Inferior parietal cortex (tissue), 1 donor: Measurements from ENCODE around the gene GTF2IRD1.
A peak's percentile ranks its signal among the peaks of the same experiment; 100 is the strongest.
"Not testable (repeated sequence)": the region's sequence is repeated elsewhere in the genome, so short reads cannot be mapped to it uniquely, and the experiment has no call there.

Source experiments
- DNase-seq: peaks from one replicate; pipeline ENCODE4 v3.0.0-alpha.2; 2016; ENCODE audit errors: extremely low spot score

GTF2IRD1 gene

GRCh38 chr7:74429153-74429747, 24.5 kb upstream of the GTF2IRD1 start:
- DNase-seq: no peak

DNA sequence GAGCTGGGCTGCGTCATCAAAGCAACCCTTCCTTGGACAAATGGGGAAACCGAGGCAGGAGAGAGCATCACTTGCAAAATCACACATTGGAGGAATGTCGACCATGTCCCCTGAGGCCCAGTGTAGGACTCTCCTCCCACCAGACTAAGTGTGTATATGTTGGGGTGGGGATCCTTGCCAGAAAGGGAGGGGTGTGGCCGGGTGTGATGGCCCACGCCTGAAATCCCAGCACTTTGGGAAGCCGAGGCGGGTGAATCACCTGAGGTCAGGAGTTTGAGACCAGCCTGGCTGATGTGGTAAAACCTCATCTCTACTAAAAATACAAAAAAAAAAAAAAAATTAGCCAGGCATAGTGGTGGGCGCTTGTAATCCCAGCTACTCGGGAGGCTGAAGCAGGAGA, 23.3 kb upstream of the GTF2IRD1 start:
- not testable (repeated sequence) for DNase-seq

- no peak for DNase-seq
Observed at GRCh38 chr7:74430961-74431466, 22.7 kb upstream of the GTF2IRD1 start.

- DNase-seq: not testable (repeated sequence)
Observed at GRCh38 chr7:74437291-74437571, 16.5 kb upstream of the GTF2IRD1 start.

GRCh38 chr7:74438327-74438726, 15.4 kb upstream of the GTF2IRD1 start:
- DNase-seq: no peak

DNA sequence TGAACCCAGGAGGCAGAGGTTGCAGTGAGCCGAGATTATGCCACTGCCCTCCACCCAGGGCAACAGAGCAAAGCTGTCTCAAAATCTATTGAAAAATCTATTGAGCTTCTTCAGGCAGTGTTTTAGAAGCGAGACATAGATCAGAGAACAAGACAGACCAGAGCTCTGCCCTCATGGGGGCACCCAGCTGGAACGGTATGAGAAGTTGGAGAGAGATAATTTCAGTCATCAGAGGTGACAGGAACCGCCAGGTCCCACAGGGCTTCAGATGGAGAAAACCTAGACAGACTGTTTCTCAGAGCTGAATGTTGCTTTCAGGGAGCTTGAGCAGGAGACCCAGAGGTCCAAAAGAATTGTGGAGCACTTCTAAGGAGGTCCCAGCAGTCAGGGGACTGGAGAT, 14.2 kb upstream of the GTF2IRD1 start:
- no peak for DNase-seq

- DNase-seq: not testable (repeated sequence)
Observed at GRCh38 chr7:74440143-74440542, 13.6 kb upstream of the GTF2IRD1 start.

- no peak for DNase-seq
Observed at GRCh38 chr7:74441801-74442200, 11.9 kb upstream of the GTF2IRD1 start.

GRCh38 chr7:74443543-74444247, 10.0 kb upstream of the GTF2IRD1 start:
- DNase-seq: no peak

DNA sequence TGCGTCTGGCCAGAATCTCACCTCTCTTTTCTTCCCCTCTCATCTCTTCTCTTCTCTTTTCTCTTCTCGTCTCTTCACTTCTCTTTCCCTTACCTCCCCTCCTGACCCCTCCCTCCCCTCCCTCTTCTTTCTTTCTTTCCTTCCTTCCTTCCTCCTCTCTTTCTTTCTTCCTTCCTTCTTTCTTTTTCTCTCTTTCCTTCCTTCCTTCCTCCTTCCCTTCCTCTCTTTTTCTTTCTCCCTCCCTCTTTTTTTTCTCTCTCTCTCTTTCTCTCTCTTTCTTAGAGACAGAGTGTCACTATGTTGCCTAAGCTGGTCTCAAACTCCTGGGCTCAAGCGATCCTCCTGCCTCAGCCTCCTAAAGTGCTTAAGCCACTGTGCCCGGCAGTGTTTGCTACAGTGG, 4.6 kb upstream of the GTF2IRD1 start:
- DNase-seq: no peak

GRCh38 chr7:74449809-74450397, 3.8 kb upstream of the GTF2IRD1 start:
- peak; percentile 74 for DNase-seq

DNA sequence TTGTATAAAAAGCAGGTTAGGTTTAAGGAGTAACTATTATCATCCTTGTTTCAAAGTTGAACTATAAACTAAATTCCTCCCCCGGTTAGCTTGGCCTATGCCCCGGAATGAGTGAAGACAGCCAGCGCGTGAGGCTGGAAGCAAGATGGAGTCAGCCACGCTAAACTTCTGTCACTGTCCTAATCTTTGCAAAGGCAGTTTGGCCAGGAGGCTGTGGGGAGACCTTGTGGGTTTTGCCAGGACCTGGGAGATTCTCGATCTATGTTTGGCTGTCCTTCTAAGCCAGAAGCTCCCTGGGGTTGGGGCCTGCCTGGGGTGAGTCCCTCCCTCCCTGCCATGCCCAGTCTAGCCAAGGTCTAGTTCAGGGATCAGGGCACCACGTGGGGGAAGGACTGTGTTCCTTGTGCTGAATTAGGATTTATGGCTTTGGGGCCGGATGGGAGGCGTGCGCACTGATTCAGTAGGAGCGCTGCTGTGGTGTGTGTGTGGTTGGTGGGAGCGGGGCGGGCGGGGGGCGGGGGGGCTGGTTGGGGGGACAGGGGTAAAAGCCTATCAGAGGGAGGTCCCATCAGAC, 871 bp upstream of the GTF2IRD1 start:
- DNase-seq: no peak

DNA sequence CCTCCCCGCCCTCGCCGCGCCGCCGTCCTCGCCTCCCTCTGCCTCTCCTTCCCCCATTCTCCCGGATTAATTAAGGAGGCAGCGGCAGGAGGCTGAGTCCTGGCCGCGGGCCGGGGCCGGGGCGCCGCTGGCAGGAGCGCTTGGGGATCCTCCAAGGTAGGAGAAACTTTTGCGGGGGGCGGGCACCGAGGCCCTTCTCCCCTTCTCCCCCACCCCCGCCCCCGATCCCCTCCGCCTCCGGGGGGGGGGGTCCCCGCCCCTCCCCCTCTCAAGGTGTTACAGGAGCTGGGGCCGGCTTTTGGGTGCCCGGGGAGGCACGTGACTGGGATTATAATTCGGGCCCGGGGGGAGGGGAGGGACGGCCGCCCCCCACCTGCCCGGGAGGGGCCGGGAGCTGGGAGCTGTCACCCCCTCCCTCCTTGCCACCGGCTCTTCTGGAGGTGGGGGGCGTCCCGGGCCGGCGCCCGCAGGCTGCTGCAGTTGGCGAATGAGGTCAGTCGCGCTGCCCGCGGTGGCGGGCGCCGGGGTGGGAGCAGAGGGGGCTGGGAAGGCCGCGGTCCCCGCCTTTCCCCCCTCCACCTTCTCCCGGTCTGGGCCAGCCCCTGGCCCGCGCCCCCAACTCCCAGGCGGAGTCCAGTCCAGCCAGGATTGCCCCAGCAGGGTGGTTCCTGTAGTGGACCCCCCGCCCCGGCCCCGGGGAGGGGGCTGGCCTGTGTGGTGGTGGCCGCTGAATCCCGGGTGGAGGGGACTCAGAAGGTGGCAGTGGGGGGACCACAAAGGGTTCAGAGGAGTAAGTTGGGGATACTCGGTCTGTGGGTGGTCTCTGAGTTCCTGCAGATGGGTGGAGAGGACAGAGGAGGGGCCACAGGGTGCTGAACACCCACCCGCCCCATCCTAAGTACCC, 567 bp downstream of the GTF2IRD1 start:
- no peak for DNase-seq

DNA sequence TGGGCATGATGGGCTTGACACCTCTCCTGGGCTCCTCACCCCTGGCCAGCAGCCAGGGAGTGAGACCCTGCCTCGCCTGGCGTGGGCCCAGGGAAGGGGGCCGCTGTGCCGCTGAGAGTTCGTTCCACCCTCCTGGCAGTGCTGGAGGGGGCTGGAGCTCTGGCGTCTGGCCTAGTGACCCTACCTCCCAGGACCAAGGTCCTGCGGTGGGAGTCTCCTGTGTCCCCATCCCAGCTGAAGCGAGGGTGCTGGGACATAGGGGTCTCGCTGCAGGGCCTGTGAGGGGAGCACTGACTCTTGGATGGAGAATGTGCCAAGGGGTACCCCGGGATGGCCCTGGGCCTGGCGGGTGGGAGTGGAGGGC, 1.2 kb downstream of the GTF2IRD1 start:
- no peak for DNase-seq

- no peak for DNase-seq
Observed at GRCh38 chr7:74455291-74455804, 1.6 kb downstream of the GTF2IRD1 start.

DNA sequence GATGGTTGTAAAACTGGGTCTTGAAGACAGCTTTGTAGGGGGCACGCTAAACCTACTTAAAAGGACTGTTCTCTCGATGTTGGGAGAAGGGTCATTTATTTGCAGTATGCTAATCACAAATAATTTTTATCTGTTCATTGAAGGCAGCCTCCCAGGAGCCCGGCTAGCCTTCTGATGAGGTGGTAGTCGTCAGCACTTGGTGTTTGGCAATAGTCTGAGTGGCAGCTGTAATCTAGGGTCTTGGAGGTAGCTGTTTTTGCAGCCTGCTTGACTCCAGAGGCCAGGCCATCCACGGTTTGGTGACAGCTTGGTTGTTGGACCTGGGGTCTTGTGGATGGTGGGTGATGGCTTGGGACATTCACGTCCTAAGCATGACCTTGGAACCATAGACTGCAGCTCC, 2.2 kb downstream of the GTF2IRD1 start:
- no peak for DNase-seq

DNA sequence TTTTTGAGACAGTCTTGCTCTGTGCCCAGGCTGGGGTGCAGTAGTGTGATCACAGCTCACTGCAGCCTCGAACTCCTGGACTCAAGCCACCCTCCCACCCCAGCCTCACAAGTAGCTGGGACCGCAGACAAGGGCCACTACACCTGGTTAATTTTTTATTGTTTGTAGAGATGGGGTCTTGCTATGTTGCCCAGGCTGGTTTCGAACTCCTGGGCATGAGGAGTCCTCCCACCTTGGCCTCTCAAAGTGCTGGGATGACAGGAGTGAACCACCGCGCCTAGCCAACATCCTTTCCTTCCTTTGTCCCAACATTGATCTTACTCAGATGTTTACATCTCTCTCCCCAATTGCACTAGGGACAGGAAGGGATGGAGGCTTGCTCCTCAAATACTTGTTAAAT, 3.3 kb downstream of the GTF2IRD1 start:
- DNase-seq: no peak

GRCh38 chr7:74461970-74462706, 8.4 kb downstream of the GTF2IRD1 start:
- no peak for DNase-seq

- no peak for DNase-seq
Observed at GRCh38 chr7:74462707-74463100, 9.0 kb downstream of the GTF2IRD1 start.

- DNase-seq: no peak
Observed at GRCh38 chr7:74464931-74465886, 11.5 kb downstream of the GTF2IRD1 start.
